ENCODE measurements around the gene TOPORS. TPM values are rescaled to one million over a fixed set of nuclear protein-coding genes. Genes with fewer than 3 reads are reported as not detected.

The TOPORS gene
- total RNA-seq, 4 donors from 2014 or later = 20.0 to 27.1 (median 21.3) TPM

DNA sequence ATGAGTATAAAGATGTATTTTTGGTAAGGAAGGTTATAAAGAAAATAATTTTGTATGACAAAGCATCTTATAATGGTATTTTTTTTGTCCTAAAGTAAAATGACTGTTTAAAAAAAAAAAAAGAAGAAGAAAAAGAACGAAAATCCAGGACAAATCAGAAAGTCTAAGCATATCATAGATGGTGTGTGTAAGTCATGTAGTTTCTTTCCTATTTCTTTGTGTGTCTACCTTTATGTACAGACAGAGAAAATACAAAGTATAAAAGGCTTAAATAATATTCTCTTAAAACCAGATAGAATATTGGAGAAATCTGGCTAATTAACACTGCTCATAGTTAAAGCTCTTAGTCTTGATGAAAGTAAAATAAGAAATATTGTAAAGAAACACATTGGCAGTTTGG lies 34.1 kb downstream of the TOPORS start:
- TF ChIP-seq, protein P1, sequence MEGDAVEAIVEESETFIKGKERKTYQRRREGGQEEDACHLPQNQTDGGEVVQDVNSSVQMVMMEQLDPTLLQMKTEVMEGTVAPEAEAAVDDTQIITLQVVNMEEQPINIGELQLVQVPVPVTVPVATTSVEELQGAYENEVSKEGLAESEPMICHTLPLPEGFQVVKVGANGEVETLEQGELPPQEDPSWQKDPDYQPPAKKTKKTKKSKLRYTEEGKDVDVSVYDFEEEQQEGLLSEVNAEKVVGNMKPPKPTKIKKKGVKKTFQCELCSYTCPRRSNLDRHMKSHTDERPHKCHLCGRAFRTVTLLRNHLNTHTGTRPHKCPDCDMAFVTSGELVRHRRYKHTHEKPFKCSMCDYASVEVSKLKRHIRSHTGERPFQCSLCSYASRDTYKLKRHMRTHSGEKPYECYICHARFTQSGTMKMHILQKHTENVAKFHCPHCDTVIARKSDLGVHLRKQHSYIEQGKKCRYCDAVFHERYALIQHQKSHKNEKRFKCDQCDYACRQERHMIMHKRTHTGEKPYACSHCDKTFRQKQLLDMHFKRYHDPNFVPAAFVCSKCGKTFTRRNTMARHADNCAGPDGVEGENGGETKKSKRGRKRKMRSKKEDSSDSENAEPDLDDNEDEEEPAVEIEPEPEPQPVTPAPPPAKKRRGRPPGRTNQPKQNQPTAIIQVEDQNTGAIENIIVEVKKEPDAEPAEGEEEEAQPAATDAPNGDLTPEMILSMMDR (IDR thresholded peaks at IDR 0.05; ENCODE audit: low read depth) = no peak

DNA sequence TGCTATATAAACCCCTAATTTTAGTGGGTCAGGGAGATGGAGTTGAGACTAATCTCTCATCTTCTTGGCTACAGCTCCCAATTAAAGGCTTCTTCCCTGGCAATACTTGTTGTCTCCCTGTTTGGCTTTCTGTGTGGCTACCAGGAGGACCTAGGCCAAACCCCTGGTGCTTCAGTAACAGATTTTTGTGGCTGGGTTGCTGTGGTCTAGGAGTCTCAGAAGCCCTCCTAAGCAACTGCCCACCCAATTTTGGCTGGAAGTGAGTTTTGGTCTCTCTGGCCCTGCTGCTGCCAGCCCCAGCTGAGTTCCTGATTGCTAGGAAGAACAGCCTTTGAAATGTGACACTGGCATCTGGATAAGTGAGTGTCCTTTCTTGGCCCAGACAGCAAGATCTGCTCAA lies 36.1 kb downstream of the TOPORS start:
- TF ChIP-seq, protein P1 (IDR thresholded peaks at IDR 0.05; ENCODE audit: low read depth) = no peak

DNA sequence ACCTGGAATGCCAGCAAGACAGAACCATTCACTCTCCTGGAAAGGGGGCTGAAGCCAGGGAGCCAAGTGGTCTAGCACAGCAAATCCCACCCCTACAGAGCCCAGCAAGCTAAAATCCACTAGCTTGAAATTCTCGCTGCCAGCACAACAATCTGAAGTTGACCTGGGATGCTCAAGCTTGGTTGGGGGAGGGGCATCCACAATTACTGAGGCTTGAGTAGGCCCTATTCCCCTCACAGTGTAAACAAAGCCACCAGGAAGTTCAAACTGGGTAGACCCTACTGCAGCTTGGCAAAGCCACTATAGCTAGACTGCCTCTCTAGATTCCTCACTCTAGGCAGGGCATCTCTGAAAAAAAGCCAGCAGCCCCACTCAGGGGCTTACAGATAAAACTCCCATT lies 43.7 kb downstream of the TOPORS start:
- TF ChIP-seq, protein P1 (IDR thresholded peaks at IDR 0.05; ENCODE audit: low read depth) = no peak

DNA sequence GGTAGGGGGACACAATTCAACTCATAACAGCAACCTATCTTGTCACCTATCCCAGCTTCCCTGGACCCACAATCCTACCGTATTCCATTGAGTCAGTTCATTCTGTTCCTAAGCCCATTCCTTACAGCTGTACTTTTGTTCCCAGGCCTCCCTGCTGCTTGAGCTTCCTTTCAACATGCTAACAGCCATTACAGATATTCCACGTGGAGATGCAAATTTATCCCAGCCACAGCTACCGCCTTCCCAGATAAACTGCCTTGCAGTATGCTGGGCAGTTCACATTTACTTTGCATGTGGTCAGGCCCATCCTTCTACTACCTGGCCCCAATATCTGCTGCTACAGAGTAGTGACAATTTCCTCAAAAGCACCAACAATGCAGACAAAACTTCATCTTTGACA lies 49.4 kb downstream of the TOPORS start:
- TF ChIP-seq, protein P1 (IDR thresholded peaks at IDR 0.05; ENCODE audit: low read depth) = no peak

DNA sequence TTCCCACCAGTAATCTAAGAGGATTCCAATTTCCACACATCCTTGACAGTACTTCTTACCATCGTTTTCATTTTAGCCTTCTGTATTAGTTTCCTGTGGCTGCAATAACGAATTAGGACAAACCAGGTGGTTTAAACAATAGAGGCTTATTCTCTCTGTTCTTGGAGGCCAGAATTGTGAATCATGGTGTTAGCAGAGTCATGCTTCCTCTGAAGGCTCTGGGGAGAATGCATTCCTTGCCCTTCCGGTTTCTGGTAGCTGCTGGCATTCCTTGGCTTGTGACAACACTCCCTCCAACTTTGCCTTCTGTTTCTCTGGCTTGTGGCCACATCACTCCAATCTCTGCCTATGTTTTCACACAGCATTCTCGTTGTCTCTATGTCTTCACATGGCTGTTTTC lies 49.9 kb downstream of the TOPORS start:
- TF ChIP-seq, protein P1 (IDR thresholded peaks at IDR 0.05; ENCODE audit: low read depth) = no peak

DNA sequence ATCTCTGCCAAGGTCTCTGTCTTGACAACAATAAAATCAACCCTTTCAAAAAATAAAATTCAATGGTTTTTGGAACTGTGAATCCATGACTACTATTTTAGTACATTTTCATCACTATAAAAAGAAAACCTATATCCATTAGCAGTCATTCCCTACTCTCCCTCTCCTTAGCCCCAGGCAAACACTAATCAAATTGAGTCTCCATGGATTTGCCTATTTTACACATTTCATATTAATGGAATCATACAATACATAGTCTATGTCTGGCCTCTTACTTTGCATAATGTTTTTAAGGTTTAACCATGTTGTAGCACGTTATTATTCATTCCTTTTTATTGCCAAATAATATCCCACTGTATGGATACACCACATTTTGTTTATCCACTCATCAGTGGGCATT lies 50.5 kb downstream of the TOPORS start:
- TF ChIP-seq, protein P1 (IDR thresholded peaks at IDR 0.05; ENCODE audit: low read depth) = no peak

DNA sequence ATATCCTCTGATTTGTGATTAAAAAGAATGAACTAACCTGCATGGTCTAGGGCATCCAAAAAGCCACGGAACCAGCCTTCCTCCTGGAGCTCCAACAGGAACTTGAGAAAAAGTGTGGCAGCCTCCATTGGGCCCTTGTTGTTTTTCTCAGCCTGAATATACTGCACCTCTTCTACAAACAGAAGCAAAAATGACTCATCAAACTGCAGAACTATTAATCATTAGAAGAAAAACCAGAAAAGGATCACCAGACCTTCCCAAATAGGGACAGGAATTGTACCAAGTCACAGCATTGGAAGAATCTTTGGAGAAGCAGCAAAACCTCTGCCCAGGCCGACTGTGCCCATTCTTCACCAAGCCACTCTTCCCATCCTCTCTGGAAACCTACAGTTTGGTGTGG lies 51.6 kb downstream of the TOPORS start:
- TF ChIP-seq, protein P1 (IDR thresholded peaks at IDR 0.05; ENCODE audit: low read depth) = no peak

All from subcutaneous adipose tissue (tissue), 4 donors.